ENCODE results near the gene SEC24D.

Gene SEC24D

DNA sequence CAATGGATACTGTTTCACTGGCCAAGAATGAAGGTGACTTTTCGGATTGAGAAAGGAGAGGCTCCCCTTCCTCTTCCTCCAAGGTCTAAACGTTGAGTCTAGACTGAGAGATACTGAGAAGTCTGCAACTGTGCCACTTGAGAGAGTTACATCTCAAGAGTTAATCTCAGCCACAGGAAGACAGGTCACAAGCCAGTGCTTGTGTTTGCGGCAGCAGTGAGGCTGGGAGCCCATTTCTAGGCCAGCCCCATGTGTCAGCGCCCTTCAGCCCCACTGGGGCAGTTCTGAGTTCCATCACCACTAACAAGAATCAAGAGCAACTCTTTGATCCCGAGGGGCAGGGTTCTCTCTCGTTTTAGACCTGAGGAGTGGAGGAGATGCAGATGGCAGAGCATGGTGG lies 7.3 kb upstream of the SEC24D start:
- DNase-seq, result no peak

DNA sequence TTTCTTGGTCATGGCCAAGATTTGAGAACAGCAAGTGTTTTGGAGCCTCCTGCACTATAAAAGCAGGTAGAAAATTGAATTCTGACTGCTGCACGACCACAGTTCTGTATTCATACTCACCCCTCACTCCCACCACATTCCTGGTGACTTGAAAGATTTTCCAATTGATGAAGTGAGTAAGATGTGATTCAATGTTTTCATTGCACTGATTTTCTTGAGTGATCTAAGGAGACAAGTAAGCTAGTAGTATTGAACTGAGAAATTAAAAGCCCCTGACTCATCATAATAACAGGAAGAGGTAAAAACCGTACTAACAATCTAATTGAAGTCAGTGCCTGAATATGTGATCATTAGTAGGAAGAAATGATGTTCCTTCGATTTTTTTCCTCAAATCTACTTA lies 6.1 kb upstream of the SEC24D start:
- no peak for DNase-seq

DNA sequence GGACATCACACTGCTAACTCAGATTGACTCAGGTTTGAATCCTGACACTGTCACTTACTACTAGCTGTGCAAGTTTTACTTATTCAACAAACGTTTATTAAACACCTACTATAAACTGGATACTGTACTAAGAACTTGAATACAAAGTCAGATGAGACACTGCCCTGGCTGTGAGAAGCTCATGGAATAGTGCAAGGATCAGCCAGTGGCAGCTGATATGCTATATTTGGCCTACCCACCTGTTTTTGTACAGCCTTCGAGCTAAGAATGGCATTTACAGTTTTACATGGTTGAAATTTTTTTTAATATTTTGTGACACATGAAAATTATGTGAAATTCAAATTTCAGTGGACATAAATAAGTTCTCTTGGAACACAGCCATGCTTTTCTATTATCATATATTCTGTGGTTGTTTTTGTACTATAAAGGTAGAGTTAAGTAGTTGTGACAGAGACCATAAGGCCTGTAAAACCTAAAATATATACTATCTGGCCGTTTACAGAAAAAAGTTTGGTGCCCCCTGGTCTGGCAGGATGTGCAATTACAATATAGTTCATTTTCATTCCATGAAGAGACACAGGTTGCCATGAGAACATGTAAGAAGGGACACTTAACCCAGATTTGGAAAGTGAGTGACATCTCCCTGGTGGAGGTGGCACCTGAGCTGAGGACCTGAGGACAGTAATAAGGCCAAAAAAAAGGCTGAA lies 3.4 kb upstream of the SEC24D start:
- DNase-seq, result no peak

DNA sequence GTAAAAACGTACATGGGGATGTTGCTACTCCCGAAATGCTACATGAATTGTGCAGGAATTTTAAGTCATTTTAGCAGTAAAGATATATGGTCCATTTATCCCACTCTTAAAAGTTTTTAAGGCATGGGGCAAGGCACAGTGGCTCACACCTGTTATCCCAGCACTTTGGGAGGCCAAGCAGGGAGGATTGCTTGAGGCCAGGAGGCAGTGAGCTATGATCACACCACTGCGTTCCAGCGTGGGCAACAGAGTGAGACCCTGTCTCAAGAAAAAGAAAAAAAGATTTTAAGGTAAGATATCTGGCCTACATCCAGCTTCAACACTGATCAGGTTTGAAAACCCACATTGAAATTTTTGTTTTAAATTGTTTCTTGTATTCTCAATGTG lies 1.2 kb upstream of the SEC24D start:
- no peak for DNase-seq

DNA sequence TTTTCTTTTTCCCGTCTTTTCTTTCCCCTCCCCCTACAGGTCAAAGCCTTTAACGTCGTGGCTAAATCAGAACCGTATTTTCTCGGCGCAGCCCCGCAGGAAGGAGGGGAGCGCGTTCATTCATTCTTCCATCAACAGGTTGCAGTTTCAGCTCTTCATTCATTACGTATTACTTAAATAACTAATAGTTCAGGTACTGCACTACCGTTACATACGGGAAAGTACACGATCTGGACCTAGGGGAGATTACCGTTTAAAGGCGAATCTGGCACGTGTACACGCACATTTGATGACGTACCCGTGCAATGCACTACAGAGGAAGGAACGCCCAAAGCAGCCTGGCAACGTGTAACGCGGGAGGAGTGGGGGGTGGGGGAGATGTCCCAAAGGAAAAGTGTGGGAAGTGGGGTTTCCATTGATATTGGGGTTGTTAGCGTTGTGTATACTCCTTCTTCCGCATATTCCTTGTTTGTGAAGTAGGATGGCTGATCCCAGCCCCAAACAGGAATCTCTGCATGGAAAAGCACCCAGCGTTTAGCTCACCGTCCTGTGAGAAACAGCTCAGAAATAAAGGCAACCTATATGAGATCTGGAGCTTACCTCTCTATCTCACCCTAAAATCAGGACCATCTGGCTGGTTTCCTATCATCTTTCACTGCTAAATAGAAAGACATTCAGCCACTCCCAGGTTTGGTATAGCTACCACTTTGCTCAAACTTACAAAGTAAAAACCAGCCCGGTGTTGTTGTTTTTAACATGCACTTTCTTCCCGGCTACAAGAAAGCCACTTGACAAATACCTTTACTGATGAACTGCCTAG lies 585 bp upstream of the SEC24D start:
- peak; percentile 15 for DNase-seq

DNA sequence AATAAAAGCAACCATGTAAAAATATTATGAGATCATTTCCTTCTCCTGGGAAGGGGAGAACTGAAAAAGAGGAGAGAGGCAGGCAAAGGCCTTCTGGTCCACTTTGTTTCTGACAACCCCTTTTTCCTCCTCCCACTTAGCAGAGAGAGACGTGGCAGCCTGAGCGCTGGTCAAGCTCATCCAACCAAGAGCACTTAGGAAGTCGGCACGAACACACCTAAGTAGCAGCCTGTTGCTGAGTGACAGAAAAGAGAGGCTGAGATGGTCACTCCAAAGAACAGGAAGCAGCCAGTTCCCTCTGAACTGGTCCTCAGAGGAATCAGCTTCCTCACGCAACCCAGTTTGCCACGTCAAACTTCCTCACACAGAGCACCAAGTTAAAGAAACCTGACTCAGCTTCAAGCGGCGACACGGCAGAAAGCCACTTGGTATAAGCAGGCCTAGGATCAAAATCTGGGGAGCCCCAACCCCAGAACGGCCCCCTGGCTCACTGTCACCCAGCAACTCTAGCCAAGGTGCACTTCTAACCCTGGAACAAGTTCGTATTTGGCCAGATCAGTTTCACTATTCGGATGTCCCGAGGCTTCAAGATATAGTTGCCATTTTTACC lies 861 bp downstream of the SEC24D start:
- DNase-seq, result peak; percentile 27

DNA sequence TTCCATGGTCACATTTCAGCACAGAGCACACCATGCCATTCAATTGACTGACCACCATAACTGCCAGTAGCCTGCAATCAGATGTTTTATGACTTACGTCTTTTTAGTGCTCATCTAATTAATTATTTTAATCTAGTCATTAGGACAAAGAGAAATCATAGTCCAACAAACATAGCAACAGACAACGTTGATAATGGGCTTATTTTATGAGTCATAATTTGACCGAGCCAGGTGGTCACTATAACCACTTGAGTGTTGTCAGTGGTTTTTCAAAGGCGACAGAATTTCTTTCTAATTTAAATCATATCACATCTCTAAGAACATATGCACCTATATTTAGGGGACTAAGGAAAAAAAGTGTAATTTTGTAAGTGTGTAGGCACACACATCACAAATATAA lies 1.9 kb downstream of the SEC24D start:
- DNase-seq, result no peak

DNA sequence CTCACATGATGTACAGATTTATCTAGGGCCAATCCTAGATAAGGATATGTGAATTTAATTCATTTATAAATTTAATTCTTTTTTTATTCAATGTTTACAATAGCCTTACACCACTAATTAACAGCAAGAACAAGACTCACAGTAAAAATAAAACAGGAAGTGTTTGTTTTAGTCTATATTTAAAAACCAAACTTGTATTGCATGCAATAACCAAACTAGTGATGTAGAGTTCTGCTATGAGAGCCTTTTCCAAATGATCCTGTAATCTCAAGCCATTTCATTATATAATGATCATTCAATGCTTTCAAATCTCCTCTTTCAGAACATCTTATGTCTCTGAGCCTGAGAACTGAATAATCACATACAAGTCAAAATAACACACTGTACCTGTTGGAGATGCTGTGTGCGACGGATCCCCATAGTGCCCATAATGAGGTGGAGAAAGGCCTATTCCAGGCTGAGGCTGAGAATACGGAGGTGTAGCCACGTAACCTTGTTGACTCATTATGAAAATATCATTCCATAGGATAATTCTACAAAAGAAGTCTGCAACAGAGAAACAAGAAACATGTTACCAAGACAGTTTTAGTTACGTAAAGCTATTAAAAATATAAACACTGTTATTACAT lies 2.6 kb downstream of the SEC24D start:
- DNase-seq, result no peak

DNA sequence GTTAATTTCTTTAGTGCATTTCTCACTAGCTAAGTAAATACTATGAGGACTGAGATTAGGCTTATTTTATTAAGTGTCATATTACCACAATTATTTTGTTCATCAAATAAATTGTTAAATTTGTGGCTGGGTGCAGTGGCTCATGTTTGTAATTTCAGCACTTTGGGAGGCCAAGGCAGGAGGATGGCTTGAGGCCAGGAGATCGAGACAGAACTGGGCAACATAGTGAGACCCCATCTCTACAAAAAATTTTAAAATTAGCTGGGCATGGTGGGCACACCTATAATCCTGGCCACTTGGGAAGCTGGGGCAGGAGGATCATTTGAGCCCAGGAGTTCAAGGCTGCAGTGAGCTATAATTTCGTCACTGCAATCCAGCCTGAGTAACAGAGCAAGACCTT lies 6.8 kb downstream of the SEC24D start:
- no peak for DNase-seq

DNA sequence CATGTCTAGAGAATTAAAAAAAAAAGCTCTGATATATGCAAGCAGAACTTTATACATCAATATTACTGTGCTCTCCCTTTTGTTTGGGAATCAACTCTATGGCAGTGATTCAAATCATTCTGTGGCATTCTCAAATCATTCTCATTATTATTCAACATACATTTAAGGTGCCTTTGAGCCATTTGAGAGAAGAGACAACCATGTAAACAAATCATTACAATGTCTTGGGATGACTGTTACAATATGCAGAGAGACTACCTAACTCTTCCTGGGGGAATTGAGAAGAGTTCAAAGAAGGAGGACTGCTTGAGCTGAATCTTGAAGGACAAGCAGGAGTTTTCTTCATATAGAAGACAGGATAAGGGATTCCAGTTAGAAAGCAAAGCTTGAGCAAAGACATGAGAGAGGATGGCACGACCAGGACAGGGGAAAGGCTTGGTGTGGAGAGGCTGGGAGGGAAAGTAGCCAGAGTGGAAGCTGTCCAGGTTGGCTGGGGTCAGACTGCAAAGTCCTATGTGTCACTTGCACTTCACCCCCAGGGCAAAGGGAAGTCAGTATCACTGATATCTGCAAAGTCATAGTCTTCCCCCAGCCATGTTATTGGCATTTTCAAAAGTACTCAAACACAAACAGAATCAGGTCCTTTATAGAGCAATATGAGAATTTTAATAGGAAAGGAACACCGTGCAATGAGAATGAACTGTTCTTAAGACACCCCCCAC lies 9.0 kb downstream of the SEC24D start:
- no peak for DNase-seq

DNA sequence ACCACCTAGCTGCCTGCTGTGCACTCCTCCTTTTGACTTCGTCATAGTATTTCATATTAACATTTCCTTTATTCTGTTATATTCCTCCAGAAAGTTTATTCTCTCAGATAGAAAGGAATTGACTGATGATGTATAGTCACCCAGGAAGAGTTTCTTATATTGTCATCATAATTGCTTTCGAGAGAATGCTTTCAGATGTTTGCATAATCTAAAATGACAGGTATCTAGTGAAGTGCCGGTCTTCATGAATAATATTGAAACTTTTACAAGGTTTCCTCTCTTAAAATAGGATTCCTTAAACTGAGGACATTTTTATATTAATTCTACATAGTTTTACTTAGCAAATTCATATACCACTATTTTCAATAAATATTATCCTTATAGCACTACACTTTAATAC lies 10.1 kb downstream of the SEC24D start:
- no peak for DNase-seq

DNA sequence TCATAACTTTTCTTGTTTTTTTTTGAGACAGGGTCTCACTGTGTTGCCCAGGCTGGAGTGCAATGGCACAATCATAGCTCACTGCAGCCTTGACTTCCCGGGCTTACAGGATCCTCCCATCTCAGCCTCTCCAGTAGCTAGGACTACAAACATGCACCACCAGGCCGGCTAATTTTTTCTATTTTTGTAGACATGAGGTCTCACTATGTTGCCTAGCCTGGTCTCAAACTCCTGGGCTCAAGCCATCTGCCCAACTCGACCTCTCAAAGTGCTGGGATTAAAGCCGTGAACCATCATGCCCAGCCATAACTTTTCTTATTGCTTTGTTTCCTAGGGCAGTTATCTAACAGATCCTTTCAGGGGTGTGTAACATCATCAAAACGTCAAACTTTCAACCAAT lies 11.8 kb downstream of the SEC24D start:
- DNase-seq, result no peak

DNA sequence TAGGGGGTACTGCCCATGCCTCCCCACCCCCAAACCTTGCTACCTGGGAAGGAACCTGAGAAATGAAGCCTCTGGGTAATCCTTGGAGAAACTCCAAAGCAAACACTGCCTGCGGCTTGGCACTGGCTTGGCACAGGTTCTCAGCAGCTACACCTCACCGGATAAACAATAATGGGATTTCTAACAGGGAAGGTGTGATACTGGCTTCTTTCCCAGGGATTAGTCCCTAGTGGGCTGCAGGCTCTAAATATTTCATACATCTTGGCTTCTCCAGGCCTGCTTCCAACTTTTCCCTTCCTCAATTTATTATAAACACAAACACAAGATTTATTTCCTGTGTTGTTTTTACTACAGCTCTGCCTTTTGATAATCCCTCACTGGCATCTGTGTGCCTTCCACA lies 12.5 kb downstream of the SEC24D start:
- DNase-seq, result no peak

DNA sequence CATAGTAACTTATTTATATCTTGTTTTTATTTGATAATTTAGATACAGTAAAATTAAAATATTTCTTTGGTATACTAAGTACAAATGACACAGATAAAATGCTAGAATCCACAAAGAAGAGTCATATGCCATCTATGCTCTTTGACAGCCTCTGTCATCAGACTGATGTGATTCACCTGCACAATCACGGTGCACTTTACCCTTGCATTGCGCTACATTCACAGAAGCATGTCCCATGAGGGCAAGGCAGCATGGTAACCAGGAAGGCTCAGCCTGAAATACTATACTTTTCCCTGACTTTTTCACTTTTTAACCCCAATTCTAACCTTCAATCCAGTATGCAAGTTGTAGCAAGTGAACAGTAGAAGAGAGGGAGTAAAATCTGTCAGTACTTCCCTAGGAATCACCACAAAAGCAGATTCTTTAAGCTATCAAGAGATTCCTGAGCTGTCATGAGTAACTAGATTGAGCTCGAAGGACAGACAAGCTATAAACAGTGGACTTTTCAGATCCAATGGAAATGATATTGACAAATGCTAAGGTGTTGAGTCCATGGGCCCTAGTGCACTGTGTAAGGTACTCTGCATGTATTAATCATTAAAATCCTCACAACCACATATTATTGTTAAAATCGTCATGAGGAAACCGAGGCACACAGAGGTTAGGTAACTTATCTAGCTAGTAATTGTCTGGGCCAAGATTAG lies 14.2 kb downstream of the SEC24D start:
- no peak for DNase-seq

DNA sequence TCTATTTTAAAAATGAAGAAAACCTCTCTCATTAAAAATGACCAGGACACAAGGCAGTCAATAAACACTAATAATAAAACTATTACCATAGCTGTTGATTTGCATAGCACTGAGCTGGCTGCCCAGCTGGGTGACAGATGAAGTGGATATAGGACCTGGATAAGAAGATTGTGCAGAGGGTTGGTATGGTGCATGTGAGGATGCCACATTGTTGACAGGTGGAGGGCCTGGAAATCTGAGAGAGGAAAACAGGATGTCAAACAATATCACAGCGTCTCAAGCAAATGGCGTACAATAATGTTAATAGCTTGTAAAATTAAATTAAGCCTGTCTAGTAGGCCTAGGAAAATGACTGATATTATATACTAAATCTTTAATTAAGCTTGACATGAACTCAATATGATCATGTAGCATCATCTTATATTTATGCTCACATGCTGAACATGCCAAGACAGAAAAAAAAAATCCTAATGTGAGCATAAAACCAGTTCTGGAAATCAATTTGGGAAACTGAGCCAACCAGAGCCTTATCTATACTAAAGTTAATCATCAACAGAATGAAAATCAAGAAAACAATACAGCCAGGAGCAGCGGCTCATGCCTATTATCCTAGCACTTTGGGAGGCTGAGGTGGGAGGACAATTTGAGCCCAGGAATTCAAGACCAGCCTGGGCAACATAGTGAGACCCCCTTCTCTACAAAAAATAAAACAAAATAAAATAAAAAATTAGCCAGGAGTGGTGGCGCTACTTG lies 18.6 kb downstream of the SEC24D start:
- no peak for DNase-seq

DNA sequence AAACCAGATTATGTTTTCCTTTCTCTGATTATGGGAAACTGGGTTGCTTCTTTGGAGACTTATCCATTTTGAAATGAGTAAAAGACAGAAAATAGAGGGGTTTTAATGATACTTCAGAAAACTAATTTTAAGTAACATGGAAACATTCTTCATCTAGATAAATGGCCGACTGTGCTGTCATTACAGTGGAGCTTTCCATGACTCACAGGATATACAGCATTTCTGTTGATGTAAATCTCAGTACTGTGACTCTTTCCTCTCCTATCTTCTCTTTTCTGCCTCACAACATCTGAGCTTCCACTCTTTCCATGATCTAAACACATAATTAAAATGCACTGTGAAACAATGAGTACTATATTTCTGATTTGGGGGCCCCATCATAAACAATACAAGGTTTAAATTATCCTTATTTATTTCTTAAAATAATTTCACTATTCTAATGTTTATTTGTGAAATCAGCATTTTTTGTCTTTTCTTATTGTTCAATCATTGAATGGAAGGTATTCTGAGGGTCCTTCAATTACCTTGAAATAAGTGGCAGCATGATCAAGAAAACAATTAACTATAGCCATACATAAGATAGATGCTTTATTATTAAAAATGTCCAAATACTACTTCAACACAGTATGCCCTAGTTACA lies 19.3 kb downstream of the SEC24D start:
- DNase-seq, result no peak

DNA sequence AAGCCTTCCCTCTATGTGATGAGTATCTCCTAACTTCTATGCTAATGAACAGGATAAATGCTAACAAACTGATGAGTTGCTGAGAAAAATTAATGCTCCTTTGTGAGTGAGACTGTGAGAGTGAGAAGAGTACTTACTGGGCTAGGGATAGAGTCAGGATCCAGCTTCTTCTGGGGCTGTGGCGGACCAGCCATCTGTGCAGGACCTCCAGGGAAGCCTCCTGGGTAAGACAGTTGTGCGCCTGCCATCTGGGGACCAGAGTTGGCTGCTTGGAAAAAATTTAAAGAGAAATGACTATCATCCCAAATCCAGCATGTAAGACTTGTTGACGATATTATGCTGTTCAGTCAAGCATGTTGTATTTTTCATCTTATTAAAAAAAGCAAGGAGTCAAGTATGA lies 21.0 kb downstream of the SEC24D start:
- no peak for DNase-seq

DNA sequence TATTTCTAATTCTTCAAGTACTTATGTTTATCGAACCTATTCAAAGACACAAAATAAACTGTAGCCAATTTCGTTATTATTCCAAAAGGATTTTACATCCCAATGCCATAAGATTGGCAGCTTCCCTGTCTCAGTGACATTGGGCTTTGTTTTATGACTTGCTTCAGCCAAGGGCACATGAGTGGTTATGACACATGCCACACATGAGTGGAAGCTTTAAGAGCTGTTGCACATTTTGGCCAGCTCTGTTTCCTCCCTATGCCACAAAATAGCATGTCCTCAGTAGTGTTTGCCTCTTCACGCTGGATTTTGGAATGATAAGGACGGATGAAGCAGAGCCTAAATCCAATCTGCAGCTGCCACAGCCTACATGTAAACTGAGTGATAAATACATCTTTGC lies 21.9 kb downstream of the SEC24D start:
- DNase-seq, result no peak

DNA sequence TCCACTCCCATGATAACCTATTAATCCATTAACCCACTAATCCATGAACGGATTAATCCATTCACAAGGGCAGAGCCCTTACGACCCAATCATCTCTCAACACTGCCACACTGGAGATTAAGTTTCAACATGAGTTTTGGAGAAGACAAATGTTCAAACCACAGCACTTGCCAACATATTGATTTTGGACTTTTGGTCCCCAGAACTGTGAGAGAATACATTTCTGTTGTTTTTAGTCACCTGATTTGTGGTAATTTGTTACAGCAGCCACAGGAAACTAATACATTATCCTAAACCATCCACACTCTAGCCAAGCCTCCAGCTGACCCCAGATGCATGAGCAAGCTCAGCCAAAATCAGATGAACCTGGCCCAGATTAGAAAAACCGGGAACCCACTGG lies 22.4 kb downstream of the SEC24D start:
- no peak for DNase-seq

DNA sequence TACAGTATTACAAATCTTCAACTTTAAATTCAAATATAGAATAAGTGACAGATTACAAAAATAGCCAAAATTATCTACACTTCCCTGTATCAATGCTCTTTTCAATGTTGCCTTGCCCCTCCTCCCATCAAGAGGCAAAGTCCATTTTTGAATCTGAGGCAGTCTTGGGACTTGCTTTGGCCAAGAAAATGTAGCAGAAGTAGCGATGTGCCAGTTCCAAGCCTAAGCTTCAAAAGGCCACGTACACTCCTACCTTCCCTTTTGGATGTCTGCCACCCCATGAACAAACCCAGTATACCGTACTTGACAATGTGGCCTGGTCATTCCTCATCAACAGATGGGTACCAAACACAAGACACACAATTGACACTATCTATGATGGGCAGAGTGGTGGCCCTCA lies 24.1 kb downstream of the SEC24D start:
- DNase-seq, result no peak

Data from activated effector memory CD4-positive, alpha-beta T cell treated with Interleukin-2 at 50 U/mL for 16 hours (primary cell).